Fibroblast of skin of right biceps (primary cell): ENCODE measurements around the gene C1orf232.

ENCODE experiments used
- DNase-seq: peaks from one replicate; pipeline ENCODE4 v3.0.0-alpha.2; 2013

C1orf232 gene

GRCh38 chr1:26122988-26123973, 45.5 kb downstream of the C1orf232 start:
- no peak for DNase-seq

- DNase-seq = no peak
Observed at GRCh38 chr1:26121854-26122773, 46.6 kb downstream of the C1orf232 start.

- no peak for DNase-seq
Observed at GRCh38 chr1:26119892-26120608, 48.7 kb downstream of the C1orf232 start.

- DNase-seq = no peak
Observed at GRCh38 chr1:26114165-26114927, 54.4 kb downstream of the C1orf232 start.
